HG03460 (cell line): ENCODE measurements around the gene IGFBP6.
A peak's percentile ranks its signal among the peaks of the same experiment; 100 is the strongest.

ENCODE experiments used
- ATAC-seq: cut with Tn5 transposase; IDR thresholded peaks from one replicate; pipeline ENCODE4 v1.9.1; 2021; ENCODE audit not compliant: unreplicated experiment

Gene IGFBP6

GRCh38 chr12:53069621-53070410 lies 27.7 kb upstream of the IGFBP6 start:
- ATAC-seq: no peak

- no peak for ATAC-seq
Measured at GRCh38 chr12:53070877-53071492, 26.5 kb upstream of the IGFBP6 start.

- no peak for ATAC-seq
Measured at GRCh38 chr12:53071591-53072551, 25.6 kb upstream of the IGFBP6 start.

GRCh38 chr12:53073881-53074280 lies 23.6 kb upstream of the IGFBP6 start:
- ATAC-seq: no peak

- no peak for ATAC-seq
Measured at GRCh38 chr12:53074283-53074998, 23.0 kb upstream of the IGFBP6 start.

GRCh38 chr12:53074999-53075370 lies 22.5 kb upstream of the IGFBP6 start:
- no peak for ATAC-seq

- no peak for ATAC-seq
Measured at GRCh38 chr12:53076461-53076860, 21.0 kb upstream of the IGFBP6 start.

GRCh38 chr12:53077030-53077429 lies 20.4 kb upstream of the IGFBP6 start:
- no peak for ATAC-seq

GRCh38 chr12:53078425-53079225 lies 18.8 kb upstream of the IGFBP6 start:
- peak; percentile 18 for ATAC-seq

GRCh38 chr12:53079226-53080117 lies 18.0 kb upstream of the IGFBP6 start, which contains the start of gene SPRYD3:
Gene SPRYD3, minus strand, starts transcription at chr12:53079390. Its CDS starts 57 bp downstream, at chr12:53079333.
- peak; percentile 98 for ATAC-seq

GRCh38 chr12:53082637-53083175 lies 14.8 kb upstream of the IGFBP6 start:
- ATAC-seq: no peak

GRCh38 chr12:53086361-53086760 lies 11.1 kb upstream of the IGFBP6 start:
- ATAC-seq: no peak

- no peak for ATAC-seq
Measured at GRCh38 chr12:53090105-53090504, 7.4 kb upstream of the IGFBP6 start.

GRCh38 chr12:53090554-53090953 lies 6.9 kb upstream of the IGFBP6 start:
- ATAC-seq: no peak

- ATAC-seq: no peak
Measured at GRCh38 chr12:53091756-53092155, 5.7 kb upstream of the IGFBP6 start.

GRCh38 chr12:53093777-53094393 lies 3.6 kb upstream of the IGFBP6 start:
- ATAC-seq: no peak

GRCh38 chr12:53094394-53094787 lies 3.1 kb upstream of the IGFBP6 start:
- ATAC-seq: no peak
